Gastrocnemius medialis (tissue), 4 donors: ENCODE data around the gene THSD7B.

ENCODE experiments used
- CTCF ChIP-seq, 5 experiments: fragments of 450-650 bp in 3 of 5; fragments of 200-600 bp in 2 of 5; sonication (generic) in 2 of 5; IDR thresholded peaks in 4 of 5; conservative IDR thresholded peaks in 1 of 5; 1 replicate in 4 of 5; 2 replicates in 1 of 5; pipeline ENCODE4 v1.5.1; 2016 to 2019; ENCODE audit warnings: antibody characterized with exemption in 5 of 5, mild to moderate bottlenecking in 3 of 5, moderate library complexity in 3 of 5
- POLR2A ChIP-seq, 2 donors: fragments of 450-650 bp; IDR thresholded peaks; one replicate each; pipeline ENCODE4 v1.6.1; 2017; ENCODE audit warnings: antibody characterized with exemption in 2 of 2, mild to moderate bottlenecking in 2 of 2, moderate library complexity in 2 of 2

GRCh38 chr2:136956050-136956449, 190.7 kb downstream of the THSD7B start:
- TF ChIP-seq POLR2A (IDR thresholded peaks at IDR 0.05) (no peak), CTCF (IDR thresholded peaks at IDR 0.05 in 4 of 5, conservative IDR thresholded peaks at IDR 0.05 in 1 of 5) (no peak)
